Testis (tissue), 3 donors: Measurements from ENCODE around the gene SUDS3. TPM values are rescaled to one million over a fixed set of nuclear protein-coding genes. Genes with fewer than 3 reads are reported as not detected.

Source experiments
- DNase-seq: peaks from one replicate; pipeline ENCODE4 v3.0.0-alpha.2; 2019
- H3K27ac ChIP-seq, 2 donors: fragments of 200-600 bp; sonication (generic); one replicate each; pipeline ENCODE4 v1.5.1; 2019
- H3K27me3 ChIP-seq: fragments of 200-600 bp; sonication (generic); one replicate; pipeline ENCODE4 v1.5.1; 2019
- H3K36me3 ChIP-seq: fragments of 200-600 bp; sonication (generic); one replicate; pipeline ENCODE4 v1.5.1; 2017; ENCODE audit warnings: low read depth; ENCODE audit errors: missing control alignments
- H3K4me1 ChIP-seq: fragments of 200-600 bp; sonication (generic); one replicate; pipeline ENCODE4 v1.5.1; 2019
- H3K4me3 ChIP-seq, 2 donors: fragments of 200-600 bp; sonication (generic); one replicate each; pipeline ENCODE4 v1.5.1; 2017 to 2019
- H3K9me3 ChIP-seq: fragments of 200-600 bp; sonication (generic); one replicate; pipeline ENCODE4 v1.5.1; 2017
- POLR2A ChIP-seq: fragments of 450-650 bp; IDR thresholded peaks from one replicate; pipeline ENCODE4 v1.6.1; 2017; ENCODE audit warnings: antibody characterized with exemption, mild to moderate bottlenecking, moderate library complexity
- WGBS, 2 donors: methylation state at CpG; one replicate each; pipeline ENCODE4 v1.1.5; 2018; 5-methylcytosine and 5-hydroxymethylcytosine counted together
- intact Hi-C: fragments of 100-400 bp; cut with DNase I; formaldehyde crosslinking; loops from one replicate; pipeline ENCODE4 v1.15.1; 2023; ENCODE audit warnings: low total_unique reads
- polyA plus RNA-seq: library from polyadenylated mRNA; stranded (reverse); fragments of 350-450 nt; fragmentation: Illumina TruSeq; extraction: RNeasy Lipid Tissue Mini Kit (QIAGEN cat#74804); gene quantifications from one replicate; pipeline ENCODE4 v1.2.3, GENCODE V29; 2014; ENCODE audit warnings: low read depth, low replicate concordance; ENCODE audit not compliant: insufficient read depth
- total RNA-seq, 2 donors: library from RNA; depleted of rRNA; stranded (reverse); fragments of >200 nt; gene quantifications; one replicate each; pipeline ENCODE4 v1.2.3, GENCODE V29; 2016
- TF ChIP-seq, protein P1 (sequence below), 3 experiments: fragments of 450-650 bp in 2 of 3; fragments of 200-600 bp in 1 of 3; sonication (generic) in 1 of 3; IDR thresholded peaks; one replicate each; pipeline ENCODE4 v1.5.1; 2016 to 2019; ENCODE audit warnings: antibody characterized with exemption in 3 of 3, mild to moderate bottlenecking in 2 of 3, moderate library complexity in 1 of 3

Gene SUDS3
- total and polyA plus RNA-seq, 3 donors from 2014 or later, result 42.3 to 89.1 (median 73.1) TPM

DNA sequence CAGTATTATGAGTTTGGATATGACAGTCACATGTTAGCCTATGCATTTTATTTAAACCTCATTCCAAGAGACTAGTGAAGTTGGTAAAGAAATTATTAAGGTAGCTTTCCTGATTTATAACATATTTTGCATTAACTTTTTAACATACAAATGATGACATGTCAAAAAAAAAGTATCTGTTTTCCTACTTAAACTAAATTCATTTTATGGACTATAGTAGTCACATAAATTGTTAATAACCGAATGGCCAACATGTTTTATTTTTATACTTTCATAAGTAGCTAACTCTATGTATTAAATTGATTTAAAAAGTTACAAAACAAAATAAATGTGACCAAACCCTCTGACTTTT, 18.4 kb upstream of the SUDS3 start:
- WGBS, 2 donors, result 66 to 74% methylated on average over 1 of the region's 1 CpG
- TF ChIP-seq, protein P1, sequence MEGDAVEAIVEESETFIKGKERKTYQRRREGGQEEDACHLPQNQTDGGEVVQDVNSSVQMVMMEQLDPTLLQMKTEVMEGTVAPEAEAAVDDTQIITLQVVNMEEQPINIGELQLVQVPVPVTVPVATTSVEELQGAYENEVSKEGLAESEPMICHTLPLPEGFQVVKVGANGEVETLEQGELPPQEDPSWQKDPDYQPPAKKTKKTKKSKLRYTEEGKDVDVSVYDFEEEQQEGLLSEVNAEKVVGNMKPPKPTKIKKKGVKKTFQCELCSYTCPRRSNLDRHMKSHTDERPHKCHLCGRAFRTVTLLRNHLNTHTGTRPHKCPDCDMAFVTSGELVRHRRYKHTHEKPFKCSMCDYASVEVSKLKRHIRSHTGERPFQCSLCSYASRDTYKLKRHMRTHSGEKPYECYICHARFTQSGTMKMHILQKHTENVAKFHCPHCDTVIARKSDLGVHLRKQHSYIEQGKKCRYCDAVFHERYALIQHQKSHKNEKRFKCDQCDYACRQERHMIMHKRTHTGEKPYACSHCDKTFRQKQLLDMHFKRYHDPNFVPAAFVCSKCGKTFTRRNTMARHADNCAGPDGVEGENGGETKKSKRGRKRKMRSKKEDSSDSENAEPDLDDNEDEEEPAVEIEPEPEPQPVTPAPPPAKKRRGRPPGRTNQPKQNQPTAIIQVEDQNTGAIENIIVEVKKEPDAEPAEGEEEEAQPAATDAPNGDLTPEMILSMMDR (IDR thresholded peaks at IDR 0.05), result no peak
- TF ChIP-seq POLR2A, result no peak
- H3K9me3 ChIP-seq, result no peaks in the 10 kb centered on the region
- H3K36me3 ChIP-seq, result no peaks in the 10 kb centered on the region
- H3K4me3 ChIP-seq, result no peak overlapping the region
- H3K4me1 ChIP-seq, result peaks cover 8% of the 10 kb centered on the region
- intact Hi-C loops, result no loop called here
- DNase-seq, result no peak
- H3K27ac ChIP-seq, result no peak overlapping the region
- no peaks in the 10 kb centered on the region for H3K27me3 ChIP-seq

DNA sequence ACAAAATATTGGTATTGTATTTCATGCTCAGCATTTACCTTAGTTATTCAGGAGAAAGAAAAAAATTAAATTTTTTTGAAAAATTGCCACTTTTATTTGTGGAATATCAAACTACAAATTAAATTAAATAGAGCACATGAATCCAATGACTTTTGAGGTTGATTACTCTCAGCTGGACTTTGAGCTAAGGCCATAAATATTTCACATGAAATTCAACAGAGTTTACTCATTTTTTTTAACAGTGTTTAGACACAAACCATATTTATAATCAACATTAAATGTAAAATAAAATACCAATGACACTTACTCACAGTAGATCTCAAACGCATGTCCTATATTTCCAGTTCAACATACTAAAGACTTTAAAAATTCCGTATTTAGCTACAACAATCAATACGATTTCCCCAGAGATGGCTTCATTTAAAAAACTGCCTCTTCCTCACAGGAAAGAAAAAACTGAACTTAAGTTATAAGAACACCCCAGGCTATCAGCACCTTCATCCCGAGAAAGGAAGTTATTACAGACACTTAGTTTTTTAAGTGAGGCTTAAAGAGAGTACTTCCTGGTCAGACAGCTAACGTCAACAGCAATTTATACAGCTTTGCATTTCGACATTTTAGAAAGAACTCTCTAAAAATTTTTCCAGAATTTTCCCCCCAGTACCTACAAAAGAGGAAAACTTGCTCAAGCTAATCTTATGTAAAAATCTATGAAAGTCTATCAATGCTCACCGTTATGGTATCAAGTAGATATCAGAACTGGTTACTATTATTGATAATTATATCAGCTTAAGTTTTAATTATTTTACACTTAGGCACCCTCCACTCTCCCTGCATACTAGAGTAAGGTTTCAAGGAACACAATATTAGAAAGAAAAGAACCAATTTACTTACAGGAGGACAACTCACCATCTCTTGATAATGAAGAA, 17.5 kb upstream of the SUDS3 start:
- Histone ChIP-seq H3K9me3 (no peaks in the 10 kb centered on the region), H3K36me3 (no peaks in the 10 kb centered on the region), H3K27me3 (no peaks in the 10 kb centered on the region), H3K27ac (no peak overlapping the region), H3K4me3 (no peak overlapping the region), H3K4me1 (peaks cover 8% of the 10 kb centered on the region)
- WGBS, 2 donors, result 68 to 72% methylated on average over 7 of the region's 7 CpGs
- intact Hi-C loops, result no loop called here
- no peak for TF ChIP-seq POLR2A
- TF ChIP-seq, protein P1 (IDR thresholded peaks at IDR 0.05), result no peak
- DNase-seq, result no peak

DNA sequence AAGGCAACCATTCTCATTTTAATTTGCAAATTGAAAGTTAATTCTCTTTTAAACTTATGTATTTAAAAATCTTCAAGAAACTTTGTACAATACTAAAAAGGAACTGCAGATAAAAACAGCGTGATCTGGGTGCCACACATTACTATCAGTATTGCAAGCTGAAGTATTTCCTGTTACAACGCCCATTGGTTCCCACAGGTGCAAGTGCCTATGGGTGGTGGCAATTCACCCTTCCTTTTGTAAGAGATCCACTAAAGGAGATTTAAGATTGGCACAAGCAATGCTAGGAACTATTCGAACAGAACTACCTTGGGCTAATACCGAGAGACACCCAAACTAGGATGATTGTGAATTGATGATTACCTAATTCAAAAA, 16.8 kb upstream of the SUDS3 start:
- 64 to 82% methylated on average over 4 of the region's 4 CpGs for WGBS, 2 donors
- Histone ChIP-seq H3K36me3 (no peaks in the 10 kb centered on the region), H3K9me3 (no peaks in the 10 kb centered on the region), H3K27ac (no peak overlapping the region), H3K4me3 (no peak overlapping the region), H3K4me1 (peaks cover 8% of the 10 kb centered on the region), H3K27me3 (no peaks in the 10 kb centered on the region)
- TF ChIP-seq POLR2A, result no peak
- TF ChIP-seq, protein P1 (IDR thresholded peaks at IDR 0.05), result no peak
- intact Hi-C loops, result no loop called here
- DNase-seq, result no peak

DNA sequence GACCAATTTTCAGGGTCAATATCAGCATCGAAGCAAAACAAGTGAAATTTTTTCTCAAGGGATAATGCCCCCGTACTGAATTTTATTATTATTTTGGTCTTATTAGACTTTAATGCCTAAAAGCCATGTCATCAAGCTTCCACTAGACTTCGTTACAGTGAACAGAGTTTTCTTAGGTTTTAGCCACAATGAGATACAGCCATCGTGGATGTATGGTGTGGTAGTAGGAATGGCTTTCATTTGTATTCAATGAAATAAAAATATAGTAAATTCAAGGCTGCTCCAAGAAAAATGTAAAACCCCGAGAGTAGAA, 15.3 kb upstream of the SUDS3 start:
- Histone ChIP-seq H3K4me3 (no peak overlapping the region), H3K27me3 (no peaks in the 10 kb centered on the region), H3K9me3 (no peaks in the 10 kb centered on the region), H3K27ac (no peak overlapping the region), H3K4me1 (peaks cover 11% of the 10 kb centered on the region), H3K36me3 (no peaks in the 10 kb centered on the region)
- WGBS, 2 donors, result 81 to 86% methylated on average over 5 of the region's 5 CpGs
- no peak for DNase-seq
- TF ChIP-seq, protein P1 (IDR thresholded peaks at IDR 0.05), result no peak
- no peak for TF ChIP-seq POLR2A
- intact Hi-C loops, result no loop called here

DNA sequence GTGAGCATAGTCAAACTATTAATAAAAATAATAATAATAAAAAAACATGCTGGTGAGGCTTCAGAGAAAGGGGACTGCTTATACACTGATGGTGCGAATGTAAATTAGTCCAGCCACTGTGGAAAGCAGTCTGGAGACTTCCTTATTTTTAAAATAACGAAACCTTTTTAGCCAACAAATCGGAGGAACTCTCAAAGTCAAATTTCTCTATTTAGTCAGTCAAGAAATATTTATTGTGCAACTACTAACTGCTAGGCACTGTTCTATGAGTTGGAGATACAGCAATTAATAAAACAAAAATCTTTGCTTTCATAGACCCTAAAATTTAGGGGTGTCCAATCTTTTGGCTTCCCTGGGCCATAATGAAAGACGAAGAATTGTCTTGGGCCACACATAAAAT, 14.5 kb upstream of the SUDS3 start:
- intact Hi-C loops, result no loop called here
- H3K27ac ChIP-seq, result no peak overlapping the region
- WGBS, 2 donors, result 88 to 90% methylated on average over 4 of the region's 4 CpGs
- no peaks in the 10 kb centered on the region for H3K27me3 ChIP-seq
- peaks cover 7% of the 10 kb centered on the region for H3K4me1 ChIP-seq
- no peaks in the 10 kb centered on the region for H3K36me3 ChIP-seq
- H3K4me3 ChIP-seq, result no peak overlapping the region
- DNase-seq, result no peak
- TF ChIP-seq, protein P1 (IDR thresholded peaks at IDR 0.05), result no peak
- no peak for TF ChIP-seq POLR2A
- H3K9me3 ChIP-seq, result no peaks in the 10 kb centered on the region
